ENCODE data around the gene SS18.
"Not testable (repeated sequence)": the region's sequence is repeated elsewhere in the genome, so short reads cannot be mapped to it uniquely, and the experiment has no call there.

SS18 gene

GRCh38 chr18:26090130-26091046 is at the start of gene SS18:
TSS of gene SS18 (minus strand) at chr18:26090613. CDS start at chr18:26090569, 44 bp downstream.
- DNase-seq (ENCODE audit: low spot score): peak; percentile 96

GRCh38 chr18:26135548-26135947 is 45.1 kb upstream of the SS18 start:
- DNase-seq (ENCODE audit: low spot score): no peak

GRCh38 chr18:26134107-26134506 is 43.7 kb upstream of the SS18 start:
- DNase-seq (ENCODE audit: low spot score): no peak

- DNase-seq (ENCODE audit: low spot score): no peak
These were observed 43.2 kb upstream of the SS18 start, which contains the start of gene PSMA8 for GRCh38 chr18:26133652-26134051. TSS of gene PSMA8 (plus strand) at chr18:26133869. CDS start at chr18:26133966, 97 bp downstream.

- DNase-seq (ENCODE audit: low spot score): not testable (repeated sequence)
These were observed 37.8 kb upstream of the SS18 start for GRCh38 chr18:26128192-26128591.

GRCh38 chr18:26127786-26128185 is 37.4 kb upstream of the SS18 start:
- no peak for DNase-seq (ENCODE audit: low spot score)

GRCh38 chr18:26121994-26122393 is 31.6 kb upstream of the SS18 start:
- not testable (repeated sequence) for DNase-seq (ENCODE audit: low spot score)

GRCh38 chr18:26121476-26121875 is 31.1 kb upstream of the SS18 start:
- DNase-seq (ENCODE audit: low spot score): no peak

GRCh38 chr18:26119246-26119645 is 28.8 kb upstream of the SS18 start:
- no peak for DNase-seq (ENCODE audit: low spot score)

- DNase-seq (ENCODE audit: low spot score): no peak
These were observed 13.6 kb upstream of the SS18 start for GRCh38 chr18:26104035-26104434.

- no peak for DNase-seq (ENCODE audit: low spot score)
These were observed 13.2 kb upstream of the SS18 start for GRCh38 chr18:26103579-26103978.

GRCh38 chr18:26097563-26097962 is 7.2 kb upstream of the SS18 start:
- no peak for DNase-seq (ENCODE audit: low spot score)

GRCh38 chr18:26096852-26097251 is 6.4 kb upstream of the SS18 start:
- no peak for DNase-seq (ENCODE audit: low spot score)

GRCh38 chr18:26091047-26091630 is 726 bp upstream of the SS18 start:
- no peak for DNase-seq (ENCODE audit: low spot score)

- DNase-seq (ENCODE audit: low spot score): peak; percentile 65
These were observed 902 bp downstream of the SS18 start for GRCh38 chr18:26089293-26090129.

- DNase-seq (ENCODE audit: low spot score): peak; percentile 5
These were observed 1.9 kb downstream of the SS18 start for GRCh38 chr18:26088487-26088886.

- no peak for DNase-seq (ENCODE audit: low spot score)
These were observed 3.5 kb downstream of the SS18 start for GRCh38 chr18:26086959-26087358.

- no peak for DNase-seq (ENCODE audit: low spot score)
These were observed 5.4 kb downstream of the SS18 start for GRCh38 chr18:26085056-26085455.

GRCh38 chr18:26083099-26083498 is 7.3 kb downstream of the SS18 start:
- DNase-seq (ENCODE audit: low spot score): no peak

- DNase-seq (ENCODE audit: low spot score): no peak
These were observed 7.9 kb downstream of the SS18 start for GRCh38 chr18:26082475-26082874.

GRCh38 chr18:26074246-26074645 is 16.2 kb downstream of the SS18 start:
- no peak for DNase-seq (ENCODE audit: low spot score)

- DNase-seq (ENCODE audit: low spot score): no peak
These were observed 16.7 kb downstream of the SS18 start for GRCh38 chr18:26073758-26074157.

Measured in Ammon's horn (tissue), 1 donor.